Endothelial cell (in vitro differentiated cells): ENCODE measurements around the gene CYTH4. TPM values are rescaled to one million over a fixed set of nuclear protein-coding genes. Genes with fewer than 3 reads are reported as not detected.

Experiments used
- DNase-seq: peaks from one replicate; pipeline ENCODE4 v3.0.0; 2021; ENCODE audit warnings: low spot score
- H3K27ac Mint-ChIP-seq: one replicate; pipeline ENCODE4 v1.8.0; 2021; ENCODE audit warnings: mixed read lengths, inconsistent platforms; ENCODE audit not compliant: unreplicated experiment
- H3K27me3 Mint-ChIP-seq: one replicate; pipeline ENCODE4 v1.8.0; 2021; ENCODE audit warnings: mild to moderate bottlenecking, moderate library complexity, mixed read lengths, inconsistent platforms; ENCODE audit not compliant: unreplicated experiment
- H3K36me3 Mint-ChIP-seq: one replicate; pipeline ENCODE4 v1.8.0; 2021; ENCODE audit warnings: mild to moderate bottlenecking, low read depth, mixed read lengths, inconsistent platforms; ENCODE audit not compliant: unreplicated experiment
- H3K4me1 Mint-ChIP-seq: one replicate; pipeline ENCODE4 v1.8.0; 2021; ENCODE audit warnings: mild to moderate bottlenecking, mixed read lengths, inconsistent platforms; ENCODE audit not compliant: unreplicated experiment
- H3K4me3 Mint-ChIP-seq: one replicate; pipeline ENCODE4 v1.8.0; 2021; ENCODE audit warnings: mild to moderate bottlenecking, mixed read lengths, inconsistent platforms; ENCODE audit not compliant: unreplicated experiment
- H3K9me3 Mint-ChIP-seq: one replicate; pipeline ENCODE4 v1.8.0; 2021; ENCODE audit warnings: mixed read lengths, inconsistent platforms; ENCODE audit not compliant: unreplicated experiment
- total RNA-seq: library from RNA; stranded (reverse); fragmentation: NEBNext Ultra II Directional; extraction: Animal tissue kit (Norgen Biotek cat#: 25700); gene quantifications from one replicate; pipeline ENCODE4 v1.2.1, GENCODE V29; 2021; ENCODE audit not compliant: unreplicated experiment
- TF ChIP-seq, protein P1 (sequence below): fragments of 200-600 bp; sonication (generic); IDR thresholded peaks from one replicate; pipeline ENCODE4 v1.5.0; 2021; ENCODE audit warnings: antibody characterized with exemption; ENCODE audit not compliant: unreplicated experiment

Gene CYTH4
- total RNA-seq, 1 donor from 2014 or later: 0.33 TPM

- no peak overlapping the region for H3K27ac Mint-ChIP-seq
- no peaks in the 10 kb centered on the region for H3K9me3 Mint-ChIP-seq
- no peaks in the 10 kb centered on the region for H3K36me3 Mint-ChIP-seq
- no peak for DNase-seq
- no peaks in the 10 kb centered on the region for H3K4me1 Mint-ChIP-seq
- H3K27me3 Mint-ChIP-seq: peaks cover 2% of the 10 kb centered on the region
- H3K4me3 Mint-ChIP-seq: no peak overlapping the region
- TF ChIP-seq, protein P1, sequence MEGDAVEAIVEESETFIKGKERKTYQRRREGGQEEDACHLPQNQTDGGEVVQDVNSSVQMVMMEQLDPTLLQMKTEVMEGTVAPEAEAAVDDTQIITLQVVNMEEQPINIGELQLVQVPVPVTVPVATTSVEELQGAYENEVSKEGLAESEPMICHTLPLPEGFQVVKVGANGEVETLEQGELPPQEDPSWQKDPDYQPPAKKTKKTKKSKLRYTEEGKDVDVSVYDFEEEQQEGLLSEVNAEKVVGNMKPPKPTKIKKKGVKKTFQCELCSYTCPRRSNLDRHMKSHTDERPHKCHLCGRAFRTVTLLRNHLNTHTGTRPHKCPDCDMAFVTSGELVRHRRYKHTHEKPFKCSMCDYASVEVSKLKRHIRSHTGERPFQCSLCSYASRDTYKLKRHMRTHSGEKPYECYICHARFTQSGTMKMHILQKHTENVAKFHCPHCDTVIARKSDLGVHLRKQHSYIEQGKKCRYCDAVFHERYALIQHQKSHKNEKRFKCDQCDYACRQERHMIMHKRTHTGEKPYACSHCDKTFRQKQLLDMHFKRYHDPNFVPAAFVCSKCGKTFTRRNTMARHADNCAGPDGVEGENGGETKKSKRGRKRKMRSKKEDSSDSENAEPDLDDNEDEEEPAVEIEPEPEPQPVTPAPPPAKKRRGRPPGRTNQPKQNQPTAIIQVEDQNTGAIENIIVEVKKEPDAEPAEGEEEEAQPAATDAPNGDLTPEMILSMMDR: no peak
These were observed 29.1 kb upstream of the CYTH4 start for GRCh38 chr22:37253126-37253660.

DNA sequence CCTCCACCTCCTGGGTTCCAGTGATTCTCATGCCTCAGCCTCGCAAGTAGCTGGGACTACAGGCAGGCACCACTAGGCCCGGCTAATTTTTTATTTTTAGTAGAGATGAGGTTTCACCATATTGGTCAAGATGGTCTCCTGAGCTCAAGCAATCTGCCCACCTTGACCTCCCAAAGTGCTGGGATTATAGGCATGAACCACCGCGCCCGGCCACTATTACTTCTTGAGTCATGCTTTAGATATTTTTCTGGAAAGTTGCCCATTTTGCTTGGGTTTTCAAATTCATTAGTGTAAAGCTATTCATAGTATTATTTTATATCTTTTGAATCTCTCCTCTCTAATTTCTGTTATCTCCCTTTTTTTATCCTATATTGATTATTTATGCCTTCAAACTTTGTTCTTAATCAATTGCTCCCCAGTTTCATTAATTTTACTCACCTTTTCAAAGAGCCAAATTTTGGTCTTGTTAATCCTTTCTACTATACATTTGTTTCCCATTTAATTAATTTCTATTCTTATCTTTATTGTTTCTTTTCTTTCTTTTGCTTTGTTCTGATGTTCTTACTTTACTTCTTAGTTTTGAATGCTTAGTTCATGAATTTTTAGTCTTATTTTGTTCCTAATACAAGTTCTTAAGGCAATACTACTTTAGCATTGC lies 28.0 kb upstream of the CYTH4 start:
- peaks cover 2% of the 10 kb centered on the region for H3K27me3 Mint-ChIP-seq
- TF ChIP-seq, protein P1: no peak
- peaks cover 3% of the 10 kb centered on the region for H3K4me1 Mint-ChIP-seq
- H3K27ac Mint-ChIP-seq: no peak overlapping the region
- no peak overlapping the region for H3K4me3 Mint-ChIP-seq
- H3K36me3 Mint-ChIP-seq: no peaks in the 10 kb centered on the region
- DNase-seq: no peak
- H3K9me3 Mint-ChIP-seq: no peaks in the 10 kb centered on the region

DNA sequence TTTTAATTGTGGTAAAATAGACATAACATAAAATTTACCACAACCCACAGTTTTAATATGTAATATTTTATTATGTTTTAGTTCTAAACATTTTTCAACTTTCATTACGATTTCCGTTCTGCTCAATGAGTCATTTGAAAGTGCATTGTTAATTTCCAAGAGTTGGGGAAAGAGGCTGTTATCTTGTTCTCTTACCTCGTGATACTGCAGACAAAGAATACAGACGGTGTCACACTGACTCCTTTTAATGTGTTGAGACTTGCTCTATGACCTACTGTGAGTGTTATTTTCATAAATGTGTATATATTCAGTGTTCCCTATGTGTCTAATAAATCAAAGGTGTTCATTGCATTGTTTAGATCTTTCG lies 27.5 kb upstream of the CYTH4 start:
- Mint-ChIP-seq H3K9me3 (no peaks in the 10 kb centered on the region), H3K4me1 (peaks cover 8% of the 10 kb centered on the region), H3K27ac (no peak overlapping the region), H3K36me3 (no peaks in the 10 kb centered on the region), H3K27me3 (peaks cover 4% of the 10 kb centered on the region), H3K4me3 (no peak overlapping the region)
- TF ChIP-seq, protein P1: no peak
- no peak for DNase-seq

GRCh38 chr22:37255558-37256006 lies 26.7 kb upstream of the CYTH4 start:
- H3K4me3 Mint-ChIP-seq: peak overlapping the region; percentile 52
- H3K27ac Mint-ChIP-seq: no peak overlapping the region
- no peaks in the 10 kb centered on the region for H3K36me3 Mint-ChIP-seq
- DNase-seq: no peak
- H3K4me1 Mint-ChIP-seq: peaks cover 8% of the 10 kb centered on the region
- H3K9me3 Mint-ChIP-seq: no peaks in the 10 kb centered on the region
- peaks cover 4% of the 10 kb centered on the region for H3K27me3 Mint-ChIP-seq
- TF ChIP-seq, protein P1: no peak

DNA sequence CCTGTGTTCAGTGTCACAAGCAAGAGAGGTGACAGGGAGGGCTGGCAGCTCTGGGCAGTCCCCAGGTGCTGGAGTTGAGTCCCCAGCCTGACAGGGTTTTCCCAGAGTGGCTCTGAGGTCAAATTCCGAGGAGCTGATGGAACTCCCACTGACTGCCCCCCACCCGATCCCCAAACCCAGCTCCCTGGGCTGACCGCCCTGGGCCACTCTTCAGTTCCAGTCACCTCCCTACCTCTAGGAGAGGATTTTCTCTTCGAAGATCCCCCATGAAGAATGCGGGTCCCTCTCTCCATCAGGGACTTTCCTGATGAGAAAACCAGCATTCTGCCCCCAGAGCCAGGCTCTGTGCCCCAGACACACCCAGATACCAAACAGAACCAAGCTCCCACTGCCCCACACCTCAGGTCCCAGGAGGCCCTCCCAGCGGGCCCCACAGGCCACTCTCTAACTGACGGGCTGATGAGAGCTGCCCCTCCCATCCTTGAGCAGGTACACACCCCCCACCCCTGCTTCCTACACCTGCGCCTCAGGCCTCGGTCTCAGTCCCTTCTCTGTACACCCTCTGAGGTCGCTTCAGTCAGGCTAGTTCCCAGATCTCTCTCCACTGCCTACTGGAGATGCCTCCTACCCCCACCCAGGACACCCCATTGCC lies 26.1 kb upstream of the CYTH4 start:
- no peak overlapping the region for H3K27ac Mint-ChIP-seq
- no peaks in the 10 kb centered on the region for H3K9me3 Mint-ChIP-seq
- DNase-seq: no peak
- no peak overlapping the region for H3K4me3 Mint-ChIP-seq
- H3K4me1 Mint-ChIP-seq: peaks cover 8% of the 10 kb centered on the region
- peaks cover 8% of the 10 kb centered on the region for H3K27me3 Mint-ChIP-seq
- TF ChIP-seq, protein P1: no peak
- no peaks in the 10 kb centered on the region for H3K36me3 Mint-ChIP-seq
